ENCODE measurements around the gene SKIC3.
A peak's percentile ranks its signal among the peaks of the same experiment; 100 is the strongest.

SKIC3 gene

GRCh38 chr5:95554647-95555548, at the start of gene SKIC3, which contains the start of gene ARSK:
SKIC3 (minus strand) TSS chr5:95554977; CDS start chr5:95547150, 7,827 bp downstream.
ARSK (plus strand) TSS chr5:95555101; CDS start chr5:95555279, 178 bp downstream.
- TF ChIP-seq POLR2A (IDR thresholded peaks at IDR 0.05; ENCODE audit: low read length) (peak; percentile 80), GATA1 (IDR thresholded peaks at IDR 0.05; ENCODE audit: low read depth, low read length) (no peak)
- peak; percentile 99 for DNase-seq

GRCh38 chr5:95600557-95600956, 45.8 kb upstream of the SKIC3 start:
- no peak for DNase-seq
- TF ChIP-seq POLR2A (IDR thresholded peaks at IDR 0.05; ENCODE audit: low read length) (no peak), GATA1 (IDR thresholded peaks at IDR 0.05; ENCODE audit: low read depth, low read length) (no peak)

- TF ChIP-seq POLR2A (IDR thresholded peaks at IDR 0.05; ENCODE audit: low read length): no peak
- no peak for TF ChIP-seq GATA1 (IDR thresholded peaks at IDR 0.05; ENCODE audit: low read depth, low read length)
Measured at GRCh38 chr5:95599252-95599651, 44.5 kb upstream of the SKIC3 start.

GRCh38 chr5:95595289-95595931, 40.6 kb upstream of the SKIC3 start:
- no peak for TF ChIP-seq POLR2A (IDR thresholded peaks at IDR 0.05; ENCODE audit: low read length)
- no peak for TF ChIP-seq GATA1 (IDR thresholded peaks at IDR 0.05; ENCODE audit: low read depth, low read length)
- DNase-seq: peak; percentile 62 to 78

More at GRCh38 chr5:95599252-95599651, 44.5 kb upstream of the SKIC3 start:
- DNase-seq: peak; percentile 4 to 11

GRCh38 chr5:95591490-95591901, 36.7 kb upstream of the SKIC3 start:
- no peak for DNase-seq
- TF ChIP-seq POLR2A (IDR thresholded peaks at IDR 0.05; ENCODE audit: low read length) (no peak), GATA1 (IDR thresholded peaks at IDR 0.05; ENCODE audit: low read depth, low read length) (no peak)

- peak in 1 of 2 experiments; percentile 6 for DNase-seq
- TF ChIP-seq POLR2A (IDR thresholded peaks at IDR 0.05; ENCODE audit: low read length) (no peak), GATA1 (IDR thresholded peaks at IDR 0.05; ENCODE audit: low read depth, low read length) (no peak)
Measured at GRCh38 chr5:95590880-95591279, 36.1 kb upstream of the SKIC3 start.

GRCh38 chr5:95583992-95584391, 29.2 kb upstream of the SKIC3 start:
- TF ChIP-seq POLR2A (IDR thresholded peaks at IDR 0.05; ENCODE audit: low read length) (no peak), GATA1 (IDR thresholded peaks at IDR 0.05; ENCODE audit: low read depth, low read length) (no peak)
- peak; percentile 8 to 67 for DNase-seq

GRCh38 chr5:95581576-95581975, 26.8 kb upstream of the SKIC3 start:
- TF ChIP-seq GATA1 (IDR thresholded peaks at IDR 0.05; ENCODE audit: low read depth, low read length) (no peak), POLR2A (IDR thresholded peaks at IDR 0.05; ENCODE audit: low read length) (no peak)
- no peak for DNase-seq

- no peak for DNase-seq
- TF ChIP-seq POLR2A (IDR thresholded peaks at IDR 0.05; ENCODE audit: low read length): no peak
- TF ChIP-seq GATA1 (IDR thresholded peaks at IDR 0.05; ENCODE audit: low read depth, low read length): no peak
Measured at GRCh38 chr5:95572016-95572415, 17.2 kb upstream of the SKIC3 start.

- no peak for DNase-seq
- no peak for TF ChIP-seq GATA1 (IDR thresholded peaks at IDR 0.05; ENCODE audit: low read depth, low read length)
- no peak for TF ChIP-seq POLR2A (IDR thresholded peaks at IDR 0.05; ENCODE audit: low read length)
Measured at GRCh38 chr5:95565280-95565920, 10.6 kb upstream of the SKIC3 start.

- no peak for DNase-seq
- TF ChIP-seq POLR2A (IDR thresholded peaks at IDR 0.05; ENCODE audit: low read length) (no peak), GATA1 (IDR thresholded peaks at IDR 0.05; ENCODE audit: low read depth, low read length) (no peak)
Measured at GRCh38 chr5:95564450-95564849, 9.7 kb upstream of the SKIC3 start.

GRCh38 chr5:95563367-95563766, 8.6 kb upstream of the SKIC3 start:
- no peak for TF ChIP-seq GATA1 (IDR thresholded peaks at IDR 0.05; ENCODE audit: low read depth, low read length)
- TF ChIP-seq POLR2A (IDR thresholded peaks at IDR 0.05; ENCODE audit: low read length): no peak
- peak in 1 of 2 experiments; percentile 28 for DNase-seq

- TF ChIP-seq GATA1 (IDR thresholded peaks at IDR 0.05; ENCODE audit: low read depth, low read length) (no peak), POLR2A (IDR thresholded peaks at IDR 0.05; ENCODE audit: low read length) (no peak)
Measured at GRCh38 chr5:95562282-95562681, 7.5 kb upstream of the SKIC3 start.

GRCh38 chr5:95557841-95558240, 3.1 kb upstream of the SKIC3 start:
- peak; percentile 33 to 38 for DNase-seq
- TF ChIP-seq GATA1 (IDR thresholded peaks at IDR 0.05; ENCODE audit: low read depth, low read length) (no peak), POLR2A (IDR thresholded peaks at IDR 0.05; ENCODE audit: low read length) (no peak)

More at GRCh38 chr5:95562282-95562681, 7.5 kb upstream of the SKIC3 start:
- DNase-seq: no peak

All from erythroblast (primary cell).